KOPT-K1 (cell line): ENCODE data around the gene WIZ.

Experiments used
- H3K27ac ChIP-seq: fragments of 200-600 bp; sonication (generic); 2 replicates; pipeline ENCODE4 v1.5.1; 2016; ENCODE audit warnings: antibody characterized with exemption, mild to moderate bottlenecking, low read depth, low read length; ENCODE audit not compliant: poor library complexity, severe bottlenecking
- H3K36me3 ChIP-seq: fragments of 200-600 bp; sonication (generic); 2 replicates; pipeline ENCODE4 v1.5.1; 2017; ENCODE audit warnings: antibody characterized with exemption, mild to moderate bottlenecking, low read length, moderate library complexity; ENCODE audit not compliant: insufficient read depth
- H3K9me3 ChIP-seq: fragments of 200-600 bp; sonication (generic); 2 replicates; pipeline ENCODE4 v1.5.1; 2017; ENCODE audit warnings: antibody characterized with exemption, low read length, mild to moderate bottlenecking; ENCODE audit not compliant: insufficient read depth, poor library complexity, severe bottlenecking

Gene WIZ

DNA sequence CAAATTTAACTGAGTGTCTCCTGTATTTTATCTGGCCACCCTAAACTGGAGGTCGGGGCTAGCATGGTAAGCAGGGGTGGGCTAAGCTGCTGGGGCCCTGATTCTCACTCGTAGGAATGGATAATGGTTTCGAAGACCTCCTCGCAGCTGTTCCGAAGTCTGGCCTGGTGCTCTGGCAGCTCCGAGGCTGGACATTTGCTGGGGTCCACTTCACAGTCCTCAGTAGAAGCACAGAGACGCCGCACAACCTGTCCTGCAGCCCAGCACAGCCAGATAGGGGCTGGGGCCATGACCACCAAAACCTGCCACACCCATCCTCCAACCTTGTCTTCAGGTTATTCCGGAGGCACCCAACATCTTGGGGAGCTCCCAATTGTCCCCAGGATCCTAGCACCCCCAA is 6.2 kb upstream of the WIZ start:
- H3K9me3 ChIP-seq: no peaks in the 10 kb centered on the region
- H3K27ac ChIP-seq: no peak overlapping the region
- peaks cover 89% of the 10 kb centered on the region for H3K36me3 ChIP-seq

DNA sequence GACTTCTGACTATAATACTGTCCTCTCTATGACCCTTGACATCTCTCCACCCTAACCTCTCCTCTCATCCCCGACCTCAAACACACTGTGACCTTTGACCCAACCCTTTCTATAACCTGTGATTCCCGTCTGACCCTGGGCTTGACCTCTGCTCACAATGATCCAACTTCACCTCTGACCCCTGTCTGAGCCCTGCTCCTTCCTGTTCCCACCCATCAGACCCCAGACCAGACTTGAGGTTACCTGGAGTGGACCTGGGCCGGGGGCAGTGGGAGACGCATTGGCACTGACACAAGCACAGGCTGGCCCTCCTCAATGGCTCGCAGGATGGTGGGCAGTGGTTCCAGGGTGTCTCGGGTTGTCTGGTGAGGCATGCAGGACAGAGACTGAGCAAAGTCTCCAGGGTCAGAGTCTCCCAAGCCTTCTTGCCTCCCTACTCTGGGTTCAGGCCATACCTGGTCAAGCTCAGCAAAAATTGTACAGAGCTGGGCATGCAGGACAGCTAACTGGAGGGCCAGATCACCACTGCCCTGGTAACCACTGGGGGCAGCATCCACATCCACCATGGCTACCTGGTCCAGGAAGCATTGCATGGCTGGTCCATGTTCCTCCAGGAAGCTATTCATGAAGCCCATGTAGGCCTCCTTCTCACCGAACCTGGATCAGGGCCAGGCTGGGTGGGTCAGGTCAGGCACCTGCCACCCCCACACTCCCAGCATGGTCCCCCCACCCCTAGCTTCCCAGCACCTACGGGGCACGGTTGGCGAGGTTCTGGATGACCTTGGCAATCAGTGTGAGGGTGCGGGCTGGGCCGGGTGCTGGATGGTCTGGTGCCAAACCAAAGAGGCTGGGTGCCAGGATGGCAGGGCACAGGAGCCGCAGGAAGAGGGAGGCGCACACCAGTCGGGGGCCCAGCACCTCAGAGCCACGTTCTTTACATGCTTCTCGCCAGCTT is 4.4 kb upstream of the WIZ start:
- Histone ChIP-seq H3K27ac (no peak overlapping the region), H3K9me3 (no peaks in the 10 kb centered on the region), H3K36me3 (peaks cover 71% of the 10 kb centered on the region)

DNA sequence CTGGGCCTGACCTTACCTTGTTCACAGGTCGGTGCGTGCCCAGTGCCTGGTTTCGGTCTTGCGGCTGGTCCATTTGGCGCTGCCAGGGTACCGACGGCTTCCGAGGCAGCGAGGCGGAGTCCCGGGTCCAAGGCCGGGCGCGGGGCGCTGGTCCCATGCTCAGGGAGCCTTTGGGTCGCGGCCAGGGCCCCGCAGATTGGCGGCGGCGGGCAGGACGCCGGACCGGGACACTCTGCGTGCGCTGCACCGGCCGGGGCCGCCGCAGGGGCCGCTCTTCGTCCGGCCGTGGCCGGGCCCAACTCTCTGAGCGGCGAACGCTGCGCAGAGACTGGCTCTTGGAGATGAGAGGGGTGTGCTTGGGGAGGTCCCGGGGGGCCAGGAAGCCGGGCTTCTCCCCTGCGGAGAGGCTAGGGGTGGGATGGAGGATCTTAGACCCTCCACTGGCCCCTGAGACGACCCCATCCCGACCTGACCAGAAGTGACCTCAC is 3.4 kb upstream of the WIZ start:
- peaks cover 67% of the 10 kb centered on the region for H3K36me3 ChIP-seq
- no peaks in the 10 kb centered on the region for H3K9me3 ChIP-seq
- no peak overlapping the region for H3K27ac ChIP-seq

DNA sequence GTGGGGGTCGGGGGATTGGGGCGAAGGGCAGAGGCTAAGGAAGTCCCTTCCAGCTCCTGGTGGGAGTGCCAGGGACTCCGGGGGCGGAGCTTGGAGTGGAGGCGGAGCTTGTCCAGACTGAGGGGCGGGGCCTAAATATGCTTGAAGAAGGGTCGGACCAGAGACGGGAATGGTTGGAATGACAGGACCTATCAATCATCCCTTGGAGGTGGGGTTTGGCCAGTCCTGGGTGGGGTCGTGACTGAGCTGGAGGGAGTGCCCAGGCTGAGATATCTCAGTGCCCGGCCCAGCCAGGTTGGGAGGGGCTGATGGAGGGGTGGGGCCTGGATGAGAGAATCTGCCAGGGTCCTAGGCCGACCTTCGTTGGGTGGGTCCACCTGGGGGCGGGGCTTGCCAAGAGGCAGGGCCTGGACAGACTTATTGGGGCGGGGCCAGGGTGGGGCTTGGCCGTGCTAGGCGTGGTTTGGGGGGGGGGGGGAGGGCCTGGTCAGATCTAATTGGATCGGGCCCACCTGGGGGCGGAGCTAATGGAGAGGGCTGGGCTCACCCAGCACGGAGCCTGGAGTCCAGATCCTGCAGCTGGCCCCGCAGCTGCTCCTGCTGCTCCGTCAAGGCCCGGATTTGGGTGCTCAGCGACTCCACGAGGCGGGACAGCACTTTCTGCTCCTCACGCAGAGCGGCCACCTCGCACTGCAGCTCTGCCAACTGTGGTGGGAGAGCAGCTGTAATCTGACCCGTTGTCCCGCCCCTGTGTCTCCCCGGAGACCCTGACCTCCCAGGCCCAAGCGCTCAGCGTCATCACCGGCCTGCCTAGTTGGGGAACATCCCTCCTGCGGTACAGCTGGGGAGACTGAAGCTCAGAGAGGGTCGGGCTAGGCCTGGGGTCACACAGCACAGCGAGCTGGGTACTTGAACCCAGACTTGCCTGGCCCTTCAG is 2.6 kb upstream of the WIZ start:
- peaks cover 59% of the 10 kb centered on the region for H3K36me3 ChIP-seq
- no peak overlapping the region for H3K27ac ChIP-seq
- H3K9me3 ChIP-seq: no peaks in the 10 kb centered on the region

DNA sequence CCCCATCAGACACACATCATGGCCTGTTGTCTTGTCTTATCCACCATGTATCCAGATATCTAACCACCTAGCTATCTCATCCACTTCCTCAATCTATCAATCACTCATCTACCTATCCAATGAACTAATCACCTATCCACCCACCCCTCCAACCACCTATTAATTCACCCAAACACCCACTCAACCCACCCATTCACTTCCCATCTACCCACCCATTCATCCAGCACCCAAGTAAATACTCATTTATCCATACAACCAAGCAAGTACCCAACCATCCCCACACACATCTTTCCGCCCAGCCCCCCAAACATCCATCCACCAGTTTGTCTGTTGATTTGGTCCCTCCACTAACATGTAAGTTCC is 753 bp upstream of the WIZ start:
- Histone ChIP-seq H3K27ac (no peak overlapping the region), H3K36me3 (peaks cover 41% of the 10 kb centered on the region), H3K9me3 (no peaks in the 10 kb centered on the region)

DNA sequence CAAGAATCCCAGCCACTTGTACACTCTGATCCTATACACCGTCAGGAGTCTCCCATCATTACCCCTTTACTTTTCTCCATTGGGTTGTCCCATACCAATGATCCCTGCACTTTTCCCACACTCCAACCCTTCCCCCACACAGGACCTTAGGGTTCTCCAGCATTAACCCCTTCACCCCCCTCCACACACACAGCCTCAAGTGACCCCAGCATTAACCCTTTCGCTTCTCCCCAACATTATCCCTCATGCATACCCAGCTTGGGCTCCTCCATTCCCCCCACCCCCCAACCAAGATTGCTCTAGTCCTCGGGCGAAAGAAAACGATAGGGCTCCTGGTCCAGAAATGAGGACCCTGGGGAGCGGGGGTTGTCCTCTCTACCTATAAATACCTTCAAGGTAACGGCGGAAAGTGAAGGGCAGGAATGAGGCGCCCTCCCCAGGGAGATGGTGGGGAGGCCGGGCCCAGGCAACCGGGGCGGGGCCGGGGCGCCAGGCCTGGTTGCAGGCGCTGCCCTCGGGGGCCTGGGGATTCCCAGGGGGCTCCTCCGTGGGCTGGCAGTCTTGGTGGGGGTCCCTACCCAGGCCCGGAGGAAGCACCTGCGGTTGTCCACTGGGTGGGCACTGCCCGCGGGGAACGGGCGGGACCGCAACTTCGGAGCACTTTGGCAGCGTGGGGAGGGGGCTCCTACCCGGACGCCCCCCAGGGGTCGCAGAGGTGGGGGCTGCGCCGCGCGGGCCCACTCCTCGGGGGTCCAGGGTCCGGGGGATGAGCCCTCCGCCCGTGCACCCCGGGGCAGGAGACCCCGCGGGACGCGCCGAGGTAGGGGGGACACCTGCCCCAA is 757 bp downstream of the WIZ start:
- Histone ChIP-seq H3K36me3 (peaks cover 26% of the 10 kb centered on the region), H3K9me3 (no peaks in the 10 kb centered on the region), H3K27ac (no peak overlapping the region)

GRCh38 chr19:15448044-15448777 is 1.5 kb downstream of the WIZ start:
- Histone ChIP-seq H3K36me3 (peaks cover 18% of the 10 kb centered on the region; the same call in 1 of the 2 replicates), H3K9me3 (no peaks in the 10 kb centered on the region), H3K27ac (no peak overlapping the region)

DNA sequence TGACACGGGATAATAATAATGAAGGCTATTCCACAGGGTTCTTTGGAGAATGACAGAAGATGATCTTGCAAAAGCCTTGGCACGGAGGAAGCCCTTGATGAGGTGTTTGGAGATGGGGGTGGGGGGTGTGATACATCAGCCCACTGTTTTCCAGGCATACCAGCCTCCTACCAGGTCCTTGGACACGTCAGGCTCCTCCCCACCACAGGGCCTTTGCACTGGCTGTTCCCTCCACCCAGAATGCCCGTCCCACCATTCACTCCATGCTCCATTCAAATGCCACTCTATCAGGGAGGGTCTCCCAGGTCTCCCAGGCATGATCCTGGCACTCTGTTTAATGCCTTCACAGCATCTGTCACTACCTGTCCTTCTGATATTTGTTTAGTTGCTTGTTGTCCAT is 2.7 kb downstream of the WIZ start:
- Histone ChIP-seq H3K27ac (no peak overlapping the region), H3K36me3 (peaks cover 9% of the 10 kb centered on the region; the same call in 1 of the 2 replicates), H3K9me3 (no peaks in the 10 kb centered on the region)

DNA sequence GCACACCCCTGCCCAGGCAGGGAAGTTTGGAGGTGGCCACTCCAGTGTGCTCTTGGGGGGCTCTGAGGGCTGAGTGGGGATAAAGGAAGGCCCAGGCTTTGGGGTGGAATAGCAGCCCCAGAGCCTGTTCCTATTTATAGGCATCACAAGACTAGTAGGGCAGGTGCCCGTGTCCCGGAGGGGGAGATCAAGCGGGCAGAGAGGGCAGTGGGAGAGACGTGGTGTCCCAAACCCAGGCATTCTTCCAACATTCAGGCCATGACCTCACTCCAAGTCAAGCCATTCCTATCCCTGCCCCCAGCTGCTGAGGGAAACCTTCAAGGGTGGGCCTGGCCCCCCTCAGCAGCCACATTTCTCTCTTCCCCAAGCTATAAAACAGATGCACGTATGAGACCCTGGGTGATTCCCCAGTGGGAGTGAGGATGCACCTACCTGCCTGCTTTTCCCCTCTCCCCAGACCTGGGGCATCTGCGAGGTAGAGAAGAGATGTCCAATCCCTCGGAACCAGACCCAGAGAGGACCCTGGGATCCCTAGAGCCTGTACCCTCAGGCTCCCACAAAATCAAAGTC is 3.9 kb downstream of the WIZ start:
- Histone ChIP-seq H3K9me3 (no peaks in the 10 kb centered on the region), H3K27ac (no peak overlapping the region), H3K36me3 (no peaks in the 10 kb centered on the region)

GRCh38 chr19:15445227-15445605 is 4.5 kb downstream of the WIZ start:
- no peaks in the 10 kb centered on the region for H3K36me3 ChIP-seq
- no peak overlapping the region for H3K27ac ChIP-seq
- H3K9me3 ChIP-seq: no peaks in the 10 kb centered on the region

DNA sequence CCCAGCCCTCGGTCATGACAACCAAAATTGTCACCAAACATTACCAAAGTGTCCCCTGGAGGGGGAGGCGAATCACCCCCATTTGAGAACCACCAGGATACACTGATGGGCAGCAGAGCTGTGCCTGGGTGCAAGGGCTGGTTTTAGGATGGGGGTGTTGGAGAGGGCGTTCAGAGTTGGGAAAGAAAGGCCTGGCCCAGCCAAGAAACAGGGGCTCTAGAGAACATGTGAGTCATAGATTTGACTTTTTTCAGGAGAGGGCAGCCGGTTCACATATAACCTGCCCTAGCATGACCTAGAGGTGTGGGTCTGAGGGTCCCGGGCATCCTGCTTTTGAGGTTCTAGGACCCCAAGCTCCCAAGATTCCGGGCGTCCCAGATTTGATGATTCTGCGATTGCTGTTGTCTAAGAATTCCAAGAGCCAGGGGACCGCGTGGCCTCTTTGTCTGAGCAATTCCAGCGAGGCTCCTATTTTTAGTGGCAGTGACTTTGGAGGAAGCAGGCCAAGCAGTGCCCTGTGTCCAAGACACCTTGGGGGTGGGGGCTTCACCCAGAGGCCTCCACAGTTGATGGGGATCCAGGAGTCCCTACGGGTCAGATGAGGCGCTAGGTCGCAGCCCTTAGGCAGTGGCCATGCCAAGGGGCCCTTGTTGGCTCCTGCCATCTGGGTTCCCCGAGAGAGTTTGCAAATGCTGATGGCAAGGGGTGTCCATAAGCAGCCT is 5.1 kb downstream of the WIZ start:
- Histone ChIP-seq H3K27ac (no peak overlapping the region), H3K9me3 (no peaks in the 10 kb centered on the region), H3K36me3 (no peaks in the 10 kb centered on the region)

- Histone ChIP-seq H3K27ac (no peak overlapping the region), H3K36me3 (no peaks in the 10 kb centered on the region)
Measured at GRCh38 chr19:15443838-15444237, 5.9 kb downstream of the WIZ start.

DNA sequence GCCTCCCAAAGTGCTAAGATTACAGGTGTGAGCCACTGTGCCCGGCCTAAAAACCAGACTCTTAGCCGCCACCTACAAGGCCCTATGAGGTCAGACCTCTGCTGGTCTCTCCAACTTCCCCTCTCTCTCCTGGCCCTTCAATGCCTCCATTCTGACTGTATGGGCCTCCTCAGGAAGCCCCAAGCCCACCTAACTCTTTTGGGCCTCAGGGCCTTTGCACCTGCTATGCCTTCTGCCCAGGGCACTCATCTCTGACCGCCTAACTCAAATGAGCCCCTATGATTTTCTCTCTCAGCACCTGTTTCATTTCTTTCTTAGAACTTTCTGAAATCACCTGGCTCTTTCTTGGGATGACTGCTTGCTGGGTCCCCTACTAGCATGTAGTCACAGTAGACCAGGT is 6.4 kb downstream of the WIZ start:
- Histone ChIP-seq H3K9me3 (no peaks in the 10 kb centered on the region), H3K36me3 (no peaks in the 10 kb centered on the region), H3K27ac (no peak overlapping the region)

More at GRCh38 chr19:15443838-15444237, 5.9 kb downstream of the WIZ start:
- H3K9me3 ChIP-seq: no peaks in the 10 kb centered on the region
